B cell (primary cell): ENCODE results near the gene TSPAN18. TPM values are rescaled to one million over a fixed set of nuclear protein-coding genes. Genes with fewer than 3 reads are reported as not detected.

Experiments
- ATAC-seq: fragments of 200-7000 bp; cut with Tn5 transposase; one replicate; pipeline ENCODE4 v1.10.0; 2021; ENCODE audit warnings: low read depth, mild to moderate bottlenecking, moderate number of reproducible peaks, moderate library complexity
- CTCF ChIA-PET: fragments of 350-600 bp; sonication (Branson Sonifier 250); formaldehyde crosslinking; loops from one replicate; lab custom pipeline; 2021; ENCODE audit warnings: antibody characterized with exemption, inconsistent platforms; lab: Charles Lee
- POLR2A ChIA-PET: fragments of 350-600 bp; sonication (Branson Sonifier 250); formaldehyde crosslinking; loops from one replicate; lab custom pipeline; 2021; ENCODE audit warnings: antibody characterized with exemption; lab: Charles Lee
- DNase-seq: peaks from one replicate; pipeline ENCODE4 v3.0.0; 2013
- H2AFZ ChIP-seq: 2 replicates; pipeline ENCODE4 v1.6.1; 2012; ENCODE audit warnings: mild to moderate bottlenecking, low read depth, low read length; ENCODE audit not compliant: insufficient read depth, poor library complexity, severe bottlenecking
- H3K27ac ChIP-seq, 2 donors: 1 replicate in 1 of 2; 2 replicates in 1 of 2; pipeline ENCODE4 v1.5.1; 2012 to 2013; ENCODE audit warnings: low read length in 2 of 2, mild to moderate bottlenecking in 2 of 2, moderate library complexity in 1 of 2
- H3K27me3 ChIP-seq, 4 experiments: fragments of 200-600 bp in 1 of 4; sonication (generic) in 1 of 4; replicated peaks in 1 of 4; 1 replicate in 2 of 4; 2 replicates in 2 of 4; pipeline versions ENCODE4 v1.6.1 to v1.7.0; 2013 to 2016; ENCODE audit warnings: low read length in 3 of 4, mild to moderate bottlenecking in 2 of 4, mixed read lengths in 1 of 4, moderate library complexity in 1 of 4; ENCODE audit not compliant: insufficient read depth in 4 of 4, control insufficient read depth in 3 of 4; ENCODE audit errors: control extremely low read depth in 1 of 4
- H3K36me3 ChIP-seq, 2 experiments: replicated peaks in 1 of 2; 1 replicate in 1 of 2; 2 replicates in 1 of 2; pipeline versions ENCODE4 v1.6.1 to v1.7.1; 2013; ENCODE audit warnings: low read length in 1 of 2; ENCODE audit not compliant: insufficient read depth in 2 of 2, control insufficient read depth in 1 of 2; ENCODE audit errors: control extremely low read depth in 1 of 2, extremely low read depth in 1 of 2
- H3K4me1 ChIP-seq, 2 donors: fragments of 200-600 bp in 1 of 2; sonication (generic) in 1 of 2; 1 replicate in 1 of 2; 2 replicates in 1 of 2; pipeline versions ENCODE4 v1.5.1 to v1.6.1; 2013 to 2017; ENCODE audit warnings: low read length in 2 of 2; ENCODE audit not compliant: control insufficient read depth in 2 of 2, insufficient read depth in 2 of 2
- H3K4me2 ChIP-seq: replicated peaks from 2 replicates; pipeline ENCODE3; 2012; ENCODE audit warnings: mild to moderate bottlenecking, low read depth, low read length; ENCODE audit not compliant: poor library complexity, severe bottlenecking
- H3K4me3 ChIP-seq, 5 experiments: fragments of 200-600 bp in 1 of 5; sonication (generic) in 1 of 5; 1 replicate in 3 of 5; 2 replicates in 2 of 5; pipeline versions ENCODE4 v1.5.1 to v1.7.0; 2011 to 2016; ENCODE audit warnings: low read length in 4 of 5, mild to moderate bottlenecking in 4 of 5, low read depth in 2 of 5, control low read depth in 1 of 5, moderate library complexity in 1 of 5; ENCODE audit not compliant: insufficient read depth in 1 of 5; ENCODE audit errors: control extremely low read depth in 1 of 5, extremely low read depth in 1 of 5
- H3K79me2 ChIP-seq: fragments of 200-600 bp; sonication (generic); one replicate; pipeline ENCODE4 v1.6.0; 2016; ENCODE audit warnings: low read length; ENCODE audit not compliant: control insufficient read depth, insufficient read depth
- H3K9ac ChIP-seq: fragments of 200-600 bp; sonication (generic); 2 replicates; pipeline ENCODE4 v1.6.1; 2017; ENCODE audit warnings: mild to moderate bottlenecking, low read length, moderate library complexity
- H3K9me3 ChIP-seq, 3 donors: one replicate each; pipeline versions ENCODE4 v1.6.1 to v1.7.1; 2013; ENCODE audit warnings: low read length in 2 of 3; ENCODE audit not compliant: control insufficient read depth in 2 of 3, insufficient read depth in 1 of 3; ENCODE audit errors: control extremely low read depth in 1 of 3
- H4K20me1 ChIP-seq: 2 replicates; pipeline ENCODE4 v1.6.0; 2012; ENCODE audit warnings: mild to moderate bottlenecking, low read length; ENCODE audit not compliant: insufficient read depth, control insufficient read depth, poor library complexity, severe bottlenecking
- H3K27ac Mint-ChIP-seq: one replicate; pipeline ENCODE4 v1.8.0; 2021; ENCODE audit warnings: mixed read lengths
- H3K27me3 Mint-ChIP-seq: one replicate; pipeline ENCODE4 v1.8.0; 2021; ENCODE audit warnings: mixed read lengths
- H3K4me1 Mint-ChIP-seq: one replicate; pipeline ENCODE4 v1.8.0; 2021; ENCODE audit warnings: mixed read lengths
- H3K4me3 Mint-ChIP-seq: one replicate; pipeline ENCODE4 v1.8.0; 2021; ENCODE audit warnings: mixed read lengths
- H3K9me3 Mint-ChIP-seq: one replicate; pipeline ENCODE4 v1.8.0; 2022; ENCODE audit warnings: mixed read lengths; ENCODE audit not compliant: insufficient read depth
- CTCF ChIP-seq: fragments of 200-600 bp; IDR thresholded peaks from one replicate; pipeline ENCODE4 v1.8.0; 2022; ENCODE audit warnings: antibody characterized with exemption, mild to moderate bottlenecking
- EZH2 ChIP-seq: IDR thresholded peaks from 2 replicates; pipeline ENCODE4 v1.6.1; 2012; ENCODE audit warnings: borderline replicate concordance, low read depth, mild to moderate bottlenecking, moderate library complexity, low read length; ENCODE audit not compliant: insufficient read depth, poor library complexity, severe bottlenecking
- WGBS: methylation state at CpG from one replicate; pipeline ENCODE4 v1.1.5; 2013; ENCODE audit warnings: missing lambda C conversion rate; ENCODE audit not compliant: insufficient coverage; 5-methylcytosine and 5-hydroxymethylcytosine counted together
- intact Hi-C: fragments of 100-400 bp; cut with micrococcal nuclease; formaldehyde crosslinking; loops from one replicate; pipeline ENCODE4 v1.10.0; 2022
- polyA plus RNA-seq: library from polyadenylated mRNA; depleted of rRNA; stranded (reverse); fragments of >200 nt; gene quantifications from 2 replicates; pipeline ENCODE4 v1.2.3, GENCODE V29; 2012
- total RNA-seq, 2 donors: library from RNA; stranded (reverse); fragments of 120-200 nt in 1 of 2; gene quantifications; 1 replicate in 1 of 2; 2 replicates in 1 of 2; pipeline versions ENCODE4 v1.2.3 to v1.2.4, GENCODE V29; 2013 to 2022

The TSPAN18 gene
- total and polyA plus RNA-seq, 2 donors (not counting 1 experiment from before 2014, with no cell fraction given) = 0.75 to 2.0 TPM

DNA sequence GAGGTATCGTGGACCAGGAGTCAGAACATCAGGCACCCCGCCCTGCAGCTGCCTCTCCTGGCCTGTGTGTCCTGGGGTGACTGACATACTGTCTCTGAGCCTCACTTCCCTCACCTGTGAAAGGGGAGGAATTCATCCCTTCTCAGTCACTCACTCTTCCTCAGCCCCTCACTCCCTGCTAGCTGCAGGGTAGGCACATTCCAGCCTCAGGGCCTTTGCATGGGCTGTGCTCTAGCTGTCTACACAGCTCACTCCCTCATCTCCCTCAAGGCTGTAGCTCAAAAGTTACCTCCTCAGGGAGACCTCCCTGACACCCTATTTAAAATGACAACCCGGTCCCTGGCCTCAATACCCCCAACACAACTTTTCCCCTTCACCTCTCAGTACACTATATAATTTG is 221.4 kb downstream of the TSPAN18 start:
- peaks cover 12% of the 10 kb centered on the region for H4K20me1 ChIP-seq
- H3K9ac ChIP-seq = no peak overlapping the region
- Mint-ChIP-seq H3K9me3 (no peaks in the 10 kb centered on the region), H3K4me3 (peak overlapping the region; percentile 64), H3K27me3 (no peaks in the 10 kb centered on the region), H3K27ac (peak overlapping the region; percentile 72), H3K4me1 (peaks cover 78% of the 10 kb centered on the region)
- H3K36me3 ChIP-seq = peaks cover 0 to 7% of the 10 kb centered on the region in 2 experiments
- TF ChIP-seq EZH2 (no peak), CTCF (no peak)
- no peak overlapping the region for H3K4me3 ChIP-seq
- H3K27ac ChIP-seq = no peak overlapping the region
- DNase-seq (peak; percentile 2), ATAC-seq (no peak)
- intact Hi-C loops = loop anchor here (10.0 kb wide), 2 partner anchors 343 to 383 kb away; partner anchors contain the start of gene CD82
- peak overlapping the region; percentile 100 for H3K4me2 ChIP-seq
- H3K79me2 ChIP-seq = peaks cover 34% of the 10 kb centered on the region
- POLR2A ChIA-PET = interaction anchor here (0.9 kb wide), 1 partner anchor 81 kb away, joined by 5 read pairs; no protein-coding TSS in a partner anchor
- H3K9me3 ChIP-seq = no peaks in the 10 kb centered on the region
- CTCF ChIA-PET = interaction anchor here (0.8 to 7.3 kb wide), 7 partner anchors 11 to 157 kb away, joined by 3 to 114 read pairs (median 4); no protein-coding TSS in a partner anchor
- no peaks in the 10 kb centered on the region for H3K27me3 ChIP-seq
- H2AFZ ChIP-seq = no peak overlapping the region
- 100% methylated on average over 1 of the region's 3 CpGs for WGBS
- H3K4me1 ChIP-seq = peaks cover 40 to 53% of the 10 kb centered on the region in 2 donors
